SW480 (cell line): ENCODE data around the gene CDH12.
"Not testable (repeated sequence)": the region's sequence is repeated elsewhere in the genome, so short reads cannot be mapped to it uniquely, and the experiment has no call there.

Experiments used
- DNase-seq: peaks from one replicate; pipeline ENCODE4 v3.0.0-alpha.2; 2016; ENCODE audit warnings: low spot score

Gene CDH12

GRCh38 chr5:22650511-22650910 is 202.6 kb downstream of the CDH12 start:
- no peak for DNase-seq

- DNase-seq, result no peak
Observed at GRCh38 chr5:22649074-22649473, 204.1 kb downstream of the CDH12 start.

- no peak for DNase-seq
Observed at GRCh38 chr5:22644859-22645258, 208.3 kb downstream of the CDH12 start.

- no peak for DNase-seq
Observed at GRCh38 chr5:22643356-22643755, 209.8 kb downstream of the CDH12 start.

DNA sequence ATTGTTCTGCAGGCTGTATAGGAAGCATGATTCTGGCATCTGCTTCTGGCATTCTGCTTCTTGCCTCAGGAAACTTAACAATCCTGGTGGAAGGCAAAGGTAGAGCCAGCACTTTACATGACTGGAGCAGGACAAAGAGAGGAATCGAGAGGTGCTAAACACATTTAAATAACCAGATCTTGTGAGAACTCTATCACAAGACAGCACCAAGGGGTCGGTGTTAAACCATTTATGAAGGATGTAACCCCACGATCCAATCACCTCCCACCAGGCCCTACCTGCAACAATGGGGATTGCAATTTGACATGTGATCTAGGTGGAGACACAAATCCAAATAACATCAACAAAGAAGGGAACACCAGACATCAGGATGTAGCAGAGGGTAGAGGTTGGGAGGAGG is 221.5 kb downstream of the CDH12 start:
- DNase-seq, result no peak

- DNase-seq, result no peak
Observed at GRCh38 chr5:22627029-22627428, 226.1 kb downstream of the CDH12 start.

- no peak for DNase-seq
Observed at GRCh38 chr5:22625451-22625850, 227.7 kb downstream of the CDH12 start.

GRCh38 chr5:22621084-22621483 is 232.1 kb downstream of the CDH12 start:
- no peak for DNase-seq

DNA sequence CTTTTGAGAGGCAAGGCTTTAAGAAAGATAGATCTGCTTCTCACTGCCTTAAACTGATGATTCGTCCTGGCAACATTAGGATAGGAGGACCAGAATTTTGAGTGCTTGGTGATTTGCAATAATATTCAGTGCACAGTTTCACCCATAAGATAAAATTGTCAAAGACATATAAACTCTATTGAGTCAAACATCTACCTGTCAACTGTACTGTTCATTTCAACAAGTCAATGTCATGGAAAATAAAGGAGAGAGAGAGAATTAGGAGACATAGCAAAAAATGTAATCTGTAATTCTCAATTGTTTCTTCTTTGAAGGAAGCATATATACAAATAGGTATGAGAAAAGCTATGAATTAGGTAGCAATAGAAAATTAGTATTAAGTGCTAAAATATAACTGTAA is 237.2 kb downstream of the CDH12 start:
- DNase-seq, result no peak

DNA sequence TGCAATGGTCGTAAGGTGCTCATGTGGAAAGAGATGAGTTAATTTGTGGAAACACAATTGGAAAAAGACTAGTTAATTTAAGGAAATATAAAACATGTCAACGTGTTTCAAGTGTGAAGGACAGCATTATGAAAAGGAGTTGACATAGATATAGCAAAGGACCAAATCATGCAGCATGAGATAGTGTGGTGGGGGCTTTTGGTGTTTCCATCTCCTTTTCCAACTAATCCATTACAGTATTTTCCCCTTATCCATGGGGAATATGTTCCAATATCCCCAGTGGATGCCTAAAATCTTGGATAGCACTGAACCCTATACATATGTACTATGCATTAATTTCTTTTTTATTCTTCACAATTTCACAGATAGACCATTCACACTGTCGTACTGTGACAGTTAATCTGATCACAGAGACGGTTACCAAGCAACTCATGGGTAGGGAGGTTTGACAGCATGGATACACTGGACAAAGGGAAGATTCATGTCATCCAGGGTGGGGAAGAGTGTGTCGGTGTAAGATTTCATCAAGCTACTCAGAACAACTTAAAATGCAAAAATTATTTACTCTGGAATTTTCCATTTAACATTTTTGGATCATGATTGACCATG is 238.6 kb downstream of the CDH12 start:
- DNase-seq, result no peak

DNA sequence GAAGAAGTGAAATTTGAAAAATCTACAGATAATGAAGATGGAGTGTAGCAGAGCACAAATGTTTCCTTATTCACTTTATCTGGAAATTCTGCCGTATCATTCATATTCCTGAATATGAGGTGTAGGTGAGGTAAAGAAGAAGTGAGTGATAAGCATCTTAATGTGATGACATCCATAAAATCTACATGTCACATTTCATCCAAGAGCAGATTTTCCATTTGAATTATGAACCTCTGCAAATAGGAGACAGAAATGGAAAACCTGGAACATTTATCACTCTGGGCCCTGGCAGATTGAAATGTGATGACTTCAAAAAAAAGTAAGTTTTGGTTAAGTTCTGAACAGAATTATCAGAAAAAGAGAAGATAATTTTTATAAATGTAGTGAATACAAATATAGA is 240.2 kb downstream of the CDH12 start:
- DNase-seq, result no peak

DNA sequence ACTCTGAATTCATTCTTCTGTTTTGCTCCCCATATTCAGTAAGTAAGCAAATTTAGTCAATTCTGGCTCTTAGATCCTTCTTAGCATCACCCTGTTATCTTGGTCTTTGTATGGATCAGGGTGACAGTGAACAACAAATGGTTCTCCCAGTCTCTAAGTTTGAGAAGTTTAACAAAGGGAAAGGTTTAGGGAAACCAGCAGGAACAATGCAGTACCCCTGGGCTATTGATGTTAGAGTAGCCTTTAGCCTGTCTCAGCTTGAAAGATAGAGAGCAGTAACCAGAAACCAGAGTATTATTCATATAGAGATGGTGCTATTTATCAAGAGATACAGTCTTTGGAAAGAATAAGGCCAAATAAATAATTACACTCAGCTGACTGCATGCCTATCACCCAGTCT is 241.8 kb downstream of the CDH12 start:
- no peak for DNase-seq

GRCh38 chr5:22607498-22607897 is 245.6 kb downstream of the CDH12 start:
- not testable (repeated sequence) for DNase-seq

DNA sequence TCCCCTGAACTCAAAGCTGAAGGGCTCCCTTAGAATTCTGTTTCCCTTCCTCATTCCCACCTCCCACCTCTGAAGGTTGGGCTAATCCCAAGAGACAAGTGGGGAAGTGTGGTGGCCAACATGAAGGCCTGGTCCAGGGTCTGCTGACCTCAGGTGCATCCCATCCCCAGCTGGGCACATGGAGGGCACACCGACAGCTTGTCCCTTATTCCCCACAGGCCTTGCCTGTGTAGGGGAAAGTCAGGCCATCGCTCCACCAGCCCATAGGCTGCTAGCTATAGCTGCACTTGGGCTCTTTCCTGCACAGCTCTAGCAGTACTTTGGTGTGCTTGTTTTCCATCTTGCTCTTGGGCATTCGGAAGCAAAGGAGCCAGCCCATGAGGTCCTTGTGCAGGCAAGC is 247.7 kb downstream of the CDH12 start:
- DNase-seq, result no peak

DNA sequence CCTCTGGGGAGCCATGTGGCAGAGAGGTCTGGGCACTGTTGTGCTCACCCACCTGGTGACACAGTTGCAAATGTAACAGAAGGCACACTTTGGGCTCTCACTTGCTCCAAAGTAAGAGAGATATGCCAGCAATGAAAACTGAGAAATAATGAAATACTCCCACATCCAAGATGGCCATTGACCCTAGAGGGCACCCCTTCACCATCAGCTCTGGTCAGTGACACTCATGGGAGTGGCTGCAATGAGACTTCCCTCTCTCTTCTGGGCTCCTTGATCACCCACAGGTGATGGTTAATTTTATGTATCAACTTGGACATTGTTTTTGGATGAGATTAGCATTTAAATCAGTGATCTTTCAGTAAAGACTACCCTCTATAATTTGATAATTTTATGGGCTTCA is 248.4 kb downstream of the CDH12 start:
- DNase-seq, result no peak

GRCh38 chr5:22598796-22599195 is 254.3 kb downstream of the CDH12 start:
- DNase-seq, result no peak

GRCh38 chr5:22596404-22596970 is 256.7 kb downstream of the CDH12 start:
- DNase-seq, result no peak

DNA sequence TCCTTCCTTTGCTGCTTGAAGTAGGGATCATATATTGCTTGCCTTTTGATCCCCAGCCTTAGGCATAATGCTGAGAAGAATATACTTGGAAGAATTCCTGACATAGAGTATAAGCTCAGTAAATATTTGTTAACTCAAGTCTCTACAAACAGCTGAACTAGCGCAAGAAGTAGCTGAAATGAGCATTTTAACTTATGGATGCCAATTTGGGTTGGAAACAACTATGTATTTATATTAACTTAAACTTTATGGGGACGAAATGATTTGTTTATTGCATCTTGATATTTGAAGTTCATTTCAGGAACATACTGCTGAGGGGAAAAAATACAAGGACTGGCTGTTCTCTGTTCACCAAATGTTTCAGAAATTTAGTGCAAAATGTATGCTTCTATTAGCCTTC is 258.7 kb downstream of the CDH12 start:
- no peak for DNase-seq

DNA sequence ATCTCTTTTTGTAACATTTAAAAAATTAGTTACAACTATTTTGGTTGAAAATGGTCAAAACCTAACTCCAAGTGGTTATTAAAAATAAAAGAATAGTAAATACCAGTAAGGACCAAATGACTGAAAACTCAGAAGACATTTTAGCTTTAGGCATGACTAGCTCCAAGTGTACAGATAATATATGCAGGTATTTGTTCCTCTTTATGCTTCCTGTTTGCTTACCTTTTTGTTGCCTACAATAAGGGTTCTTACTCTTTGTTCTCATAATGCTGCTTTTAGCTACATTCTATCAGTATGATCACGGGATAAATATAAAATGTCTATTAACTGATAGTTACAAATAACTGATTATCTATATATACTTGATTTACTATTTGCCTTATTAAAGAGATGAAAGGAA is 259.6 kb downstream of the CDH12 start:
- no peak for DNase-seq

DNA sequence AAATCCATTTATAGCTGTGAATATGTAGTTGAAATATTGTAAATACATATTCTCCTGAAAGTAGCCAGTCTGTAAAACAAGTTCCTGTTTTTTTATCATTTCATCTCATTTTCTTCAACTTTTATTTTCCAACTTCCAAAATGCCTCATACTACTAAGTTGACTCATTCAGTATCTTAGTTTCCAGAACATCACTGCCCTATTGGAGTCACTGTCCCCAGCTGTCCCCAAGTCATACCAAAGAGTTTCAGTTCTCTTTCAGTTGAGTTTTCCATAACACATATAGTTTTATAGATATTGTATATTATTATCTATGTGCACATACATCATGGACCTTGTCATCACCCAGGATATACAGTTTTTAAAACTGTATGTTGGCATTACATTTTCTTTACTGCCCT is 261.7 kb downstream of the CDH12 start:
- no peak for DNase-seq

GRCh38 chr5:22590677-22591268 is 262.4 kb downstream of the CDH12 start:
- DNase-seq, result no peak

- DNase-seq, result no peak
Observed at GRCh38 chr5:22577711-22578110, 275.4 kb downstream of the CDH12 start.

GRCh38 chr5:22577006-22577405 is 276.1 kb downstream of the CDH12 start:
- DNase-seq, result no peak

DNA sequence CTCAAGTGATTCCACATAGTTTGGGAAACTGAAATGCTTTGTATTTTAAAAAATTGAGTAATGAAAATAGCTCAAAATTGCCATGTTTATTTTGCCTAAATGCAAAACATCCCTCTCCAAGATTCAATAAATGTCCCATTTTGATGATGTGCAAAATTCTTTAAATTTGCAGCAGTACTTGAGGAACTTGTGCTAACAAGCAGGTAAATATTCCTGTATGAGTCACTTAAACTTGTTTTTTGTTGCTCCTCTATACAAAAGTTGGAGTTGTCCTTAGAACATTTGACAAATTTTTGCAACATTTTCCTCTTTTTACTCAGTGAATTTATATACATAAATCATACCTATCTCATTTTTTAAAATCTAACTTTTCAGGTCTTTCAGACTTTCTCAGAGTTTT is 280.2 kb downstream of the CDH12 start:
- no peak for DNase-seq
